ENCODE results near the gene MAP3K8. TPM values are rescaled to one million over a fixed set of nuclear protein-coding genes. Genes with fewer than 3 reads are reported as not detected.

Gene MAP3K8
- total RNA-seq, 1 donor from 2014 or later, result 15.8 TPM

GRCh38 chr10:30413996-30414576, 19.9 kb upstream of the MAP3K8 start:
- Histone ChIP-seq H3K4me3 (no peak overlapping the region), H3K9me3 (no peaks in the 10 kb centered on the region), H3K27ac (no peak overlapping the region), H3K4me1 (peaks cover 0 to 11% of the 10 kb centered on the region in 2 donors), H3K27me3 (no peaks in the 10 kb centered on the region), H3K36me3 (no peaks in the 10 kb centered on the region)
- TF ChIP-seq CTCF (IDR thresholded peaks at IDR 0.05), result peak; percentile 77 to 86 (median 84)
- DNase-seq (ENCODE audit: low spot score in 2 of 2), result no peak
- intact Hi-C loops (cut with DNase I), result loop anchor here (1.0 to 5.0 kb wide), 3 partner anchors 41 to 178 kb away; no protein-coding TSS in a partner anchor

DNA sequence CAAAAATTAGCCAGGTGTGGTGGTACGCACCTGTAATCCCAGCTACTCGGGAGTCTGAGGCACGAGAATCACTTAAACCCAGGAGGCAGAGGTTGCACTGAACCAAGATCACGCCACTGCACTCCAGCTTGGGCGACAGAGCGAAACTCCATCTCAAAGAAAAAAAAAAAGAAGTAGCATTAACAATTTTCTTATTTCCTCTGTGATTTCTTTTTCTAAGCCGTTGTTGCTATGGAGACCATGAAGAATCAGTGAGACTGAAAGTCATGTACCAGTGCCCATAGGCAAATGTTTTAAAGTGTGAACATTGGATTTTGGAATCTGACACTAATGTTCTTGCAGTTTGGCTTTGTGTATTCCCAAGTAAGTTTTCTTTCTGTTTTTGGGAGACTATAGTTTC, 18.4 kb upstream of the MAP3K8 start:
- Histone ChIP-seq H3K4me3 (no peak overlapping the region), H3K27ac (no peak overlapping the region), H3K27me3 (no peaks in the 10 kb centered on the region), H3K4me1 (peaks cover 0 to 13% of the 10 kb centered on the region in 2 donors), H3K36me3 (no peaks in the 10 kb centered on the region), H3K9me3 (no peaks in the 10 kb centered on the region)
- TF ChIP-seq CTCF (IDR thresholded peaks at IDR 0.05), result no peak
- intact Hi-C loops (cut with DNase I), result no loop called here
- DNase-seq (ENCODE audit: low spot score in 2 of 2), result no peak

GRCh38 chr10:30417301-30417700, 16.7 kb upstream of the MAP3K8 start:
- no peak for DNase-seq (ENCODE audit: low spot score in 2 of 2)
- Histone ChIP-seq H3K27ac (peak overlapping the region in 1 of 2 donors; percentile 64), H3K9me3 (no peaks in the 10 kb centered on the region), H3K4me1 (peaks cover 0 to 13% of the 10 kb centered on the region in 2 donors), H3K4me3 (no peak overlapping the region), H3K27me3 (no peaks in the 10 kb centered on the region), H3K36me3 (no peaks in the 10 kb centered on the region)
- intact Hi-C loops (cut with DNase I), result no loop called here
- no peak for TF ChIP-seq CTCF (IDR thresholded peaks at IDR 0.05)

- Histone ChIP-seq H3K27ac (no peak overlapping the region), H3K27me3 (no peaks in the 10 kb centered on the region), H3K36me3 (no peaks in the 10 kb centered on the region), H3K4me3 (no peak overlapping the region), H3K4me1 (peaks cover 8 to 26% of the 10 kb centered on the region in 2 donors), H3K9me3 (no peaks in the 10 kb centered on the region)
- TF ChIP-seq CTCF (IDR thresholded peaks at IDR 0.05), result no peak
- DNase-seq (ENCODE audit: low spot score in 2 of 2), result no peak
- intact Hi-C loops (cut with DNase I), result no loop called here
Measured at GRCh38 chr10:30420266-30420665, 13.7 kb upstream of the MAP3K8 start.

GRCh38 chr10:30420766-30421165, 13.2 kb upstream of the MAP3K8 start:
- no peak for DNase-seq (ENCODE audit: low spot score in 2 of 2)
- H3K9me3 ChIP-seq, result no peaks in the 10 kb centered on the region
- H3K27me3 ChIP-seq, result no peaks in the 10 kb centered on the region
- peaks cover 8 to 26% of the 10 kb centered on the region in 2 donors for H3K4me1 ChIP-seq
- no peak overlapping the region for H3K4me3 ChIP-seq
- no peak overlapping the region for H3K27ac ChIP-seq
- TF ChIP-seq CTCF (IDR thresholded peaks at IDR 0.05), result no peak
- no peaks in the 10 kb centered on the region for H3K36me3 ChIP-seq
- intact Hi-C loops (cut with DNase I), result no loop called here

Measured in ascending aorta (tissue), 2 donors.